ENCODE data around the gene TRIM17. TPM values are rescaled to one million over a fixed set of nuclear protein-coding genes. Genes with fewer than 3 reads are reported as not detected.

Gene TRIM17
- total and polyA plus RNA-seq, 2 experiments from 2014 or later, result 0.86 to 1.1 TPM

- H2AFZ ChIP-seq, result no peak overlapping the region
- no peaks in the 10 kb centered on the region for H3K4me1 ChIP-seq (ENCODE audit: insufficient read depth)
- TF ChIP-seq EZH2phosphoT487 (IDR thresholded peaks at IDR 0.05; ENCODE audit: unreplicated experiment) (no peak), ZNF331 (CRISPR knock-in tag; IDR thresholded peaks at IDR 0.05; ENCODE audit: low read depth) (0 out of 2 replicates have a peak, but pooled peaks have one; percentile 30)
- Mint-ChIP-seq H3K4me3 (no peak overlapping the region), H3K36me3 (ENCODE audit: low read depth) (no peaks in the 10 kb centered on the region), H3K9me3 (no peaks in the 10 kb centered on the region), H3K27me3 (ENCODE audit: insufficient read depth, low read depth, poor library complexity) (peaks cover 4% of the 10 kb centered on the region), H3K4me1 (no peaks in the 10 kb centered on the region), H3K27ac (no peak overlapping the region)
- no peaks in the 10 kb centered on the region for H3K27me3 ChIP-seq (ENCODE audit: insufficient read depth)
- H3K27ac ChIP-seq (ENCODE audit: low read depth), result no peak overlapping the region
- DNase-seq (ENCODE audit: low spot score) (no peak), ATAC-seq (no peak)
- no peak overlapping the region for H3K4me3 ChIP-seq
- no peaks in the 10 kb centered on the region for H3K9me2 ChIP-seq (ENCODE audit: insufficient read depth)
- H3F3A ChIP-seq (replicated peaks; ENCODE audit: low read depth), result no peaks in the 10 kb centered on the region
- H3K4me2 ChIP-seq, result no peak overlapping the region
- H3K79me2 ChIP-seq (replicated peaks; ENCODE audit: insufficient read depth), result no peaks in the 10 kb centered on the region
- no peaks in the 10 kb centered on the region for H4K20me1 ChIP-seq (replicated peaks; ENCODE audit: insufficient read depth)
- no peaks in the 10 kb centered on the region for H3K36me3 ChIP-seq (ENCODE audit: insufficient read depth)
Observed at GRCh38 chr1:228361314-228362140, 55.1 kb downstream of the TRIM17 start.

- Mint-ChIP-seq H3K4me1 (no peaks in the 10 kb centered on the region), H3K27ac (no peak overlapping the region), H3K36me3 (ENCODE audit: low read depth) (no peaks in the 10 kb centered on the region), H3K9me3 (no peaks in the 10 kb centered on the region), H3K4me3 (no peak overlapping the region), H3K27me3 (ENCODE audit: insufficient read depth, low read depth, poor library complexity) (peaks cover 4% of the 10 kb centered on the region)
- no peak for DNase-seq (ENCODE audit: low spot score)
- ATAC-seq, result no peak
- Histone ChIP-seq H4K20me1 (replicated peaks; ENCODE audit: insufficient read depth) (no peaks in the 10 kb centered on the region), H3K27me3 (ENCODE audit: insufficient read depth) (no peaks in the 10 kb centered on the region), H3K9me2 (ENCODE audit: insufficient read depth) (no peaks in the 10 kb centered on the region), H2AFZ (no peak overlapping the region), H3F3A (replicated peaks; ENCODE audit: low read depth) (no peaks in the 10 kb centered on the region), H3K4me1 (ENCODE audit: insufficient read depth) (no peaks in the 10 kb centered on the region), H3K27ac (ENCODE audit: low read depth) (no peak overlapping the region), H3K4me3 (no peak overlapping the region), H3K36me3 (ENCODE audit: insufficient read depth) (no peaks in the 10 kb centered on the region), H3K79me2 (replicated peaks; ENCODE audit: insufficient read depth) (no peaks in the 10 kb centered on the region), H3K4me2 (no peak overlapping the region)
- TF ChIP-seq JUNB (IDR thresholded peaks at IDR 0.05; ENCODE audit: unreplicated experiment) (no peak), POLR2AphosphoS5 (IDR thresholded peaks at IDR 0.05; ENCODE audit: low read depth) (no peak), CREB1 (CRISPR knock-in tag; IDR thresholded peaks at IDR 0.05; ENCODE audit: low read depth) (no peak), ZNF331 (CRISPR knock-in tag; IDR thresholded peaks at IDR 0.05; ENCODE audit: low read depth) (no peak), EZH2phosphoT487 (IDR thresholded peaks at IDR 0.05; ENCODE audit: unreplicated experiment) (no peak), NANOG (IDR thresholded peaks at IDR 0.05; ENCODE audit: borderline replicate concordance) (no peak), ZNF114 (CRISPR knock-in tag; IDR thresholded peaks at IDR 0.05) (no peak), STAT1 (IDR thresholded peaks at IDR 0.05; ENCODE audit: unreplicated experiment) (no peak), REST (IDR thresholded peaks at IDR 0.05; ENCODE audit: unreplicated experiment) (no peak), EZH2 (IDR thresholded peaks at IDR 0.05; ENCODE audit: low read depth, unreplicated experiment) (no peak)
- TF ChIP-seq, protein P1, sequence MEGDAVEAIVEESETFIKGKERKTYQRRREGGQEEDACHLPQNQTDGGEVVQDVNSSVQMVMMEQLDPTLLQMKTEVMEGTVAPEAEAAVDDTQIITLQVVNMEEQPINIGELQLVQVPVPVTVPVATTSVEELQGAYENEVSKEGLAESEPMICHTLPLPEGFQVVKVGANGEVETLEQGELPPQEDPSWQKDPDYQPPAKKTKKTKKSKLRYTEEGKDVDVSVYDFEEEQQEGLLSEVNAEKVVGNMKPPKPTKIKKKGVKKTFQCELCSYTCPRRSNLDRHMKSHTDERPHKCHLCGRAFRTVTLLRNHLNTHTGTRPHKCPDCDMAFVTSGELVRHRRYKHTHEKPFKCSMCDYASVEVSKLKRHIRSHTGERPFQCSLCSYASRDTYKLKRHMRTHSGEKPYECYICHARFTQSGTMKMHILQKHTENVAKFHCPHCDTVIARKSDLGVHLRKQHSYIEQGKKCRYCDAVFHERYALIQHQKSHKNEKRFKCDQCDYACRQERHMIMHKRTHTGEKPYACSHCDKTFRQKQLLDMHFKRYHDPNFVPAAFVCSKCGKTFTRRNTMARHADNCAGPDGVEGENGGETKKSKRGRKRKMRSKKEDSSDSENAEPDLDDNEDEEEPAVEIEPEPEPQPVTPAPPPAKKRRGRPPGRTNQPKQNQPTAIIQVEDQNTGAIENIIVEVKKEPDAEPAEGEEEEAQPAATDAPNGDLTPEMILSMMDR (conservative IDR thresholded peaks at IDR 0.05; ENCODE audit: low read depth in 2 of 2), result no peak
- TF ChIP-seq, protein P2, sequence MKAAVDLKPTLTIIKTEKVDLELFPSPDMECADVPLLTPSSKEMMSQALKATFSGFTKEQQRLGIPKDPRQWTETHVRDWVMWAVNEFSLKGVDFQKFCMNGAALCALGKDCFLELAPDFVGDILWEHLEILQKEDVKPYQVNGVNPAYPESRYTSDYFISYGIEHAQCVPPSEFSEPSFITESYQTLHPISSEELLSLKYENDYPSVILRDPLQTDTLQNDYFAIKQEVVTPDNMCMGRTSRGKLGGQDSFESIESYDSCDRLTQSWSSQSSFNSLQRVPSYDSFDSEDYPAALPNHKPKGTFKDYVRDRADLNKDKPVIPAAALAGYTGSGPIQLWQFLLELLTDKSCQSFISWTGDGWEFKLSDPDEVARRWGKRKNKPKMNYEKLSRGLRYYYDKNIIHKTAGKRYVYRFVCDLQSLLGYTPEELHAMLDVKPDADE (IDR thresholded peaks at IDR 0.05), result no peak
Observed at GRCh38 chr1:228360533-228361313, 55.9 kb downstream of the TRIM17 start.
